OCI-LY7 (cell line): ENCODE data around the gene MTUS2. TPM values are rescaled to one million over a fixed set of nuclear protein-coding genes. Genes with fewer than 3 reads are reported as not detected.

Experiments used
- BruUV-seq: library from RNA; stranded (reverse); fragments of 400-500 nt; replicated peaks from 2 replicates; lab custom pipeline; 2021; lab: Mats Ljungman, UMichigan
- CTCF ChIA-PET: fragments of 300-600 bp; sonication (Branson Sonifier 250); formaldehyde crosslinking; loops from one replicate; lab custom pipeline; 2022; ENCODE audit warnings: antibody characterized with exemption; ENCODE audit not compliant: unreplicated experiment; lab: Charles Lee
- POLR2A ChIA-PET: fragments of 300-600 bp; sonication (Branson Sonifier 250); formaldehyde crosslinking; loops from one replicate; lab custom pipeline; 2022; ENCODE audit warnings: antibody characterized with exemption; lab: Charles Lee
- DNase-seq: peaks from one replicate; pipeline ENCODE4 v3.0.0-alpha.2; 2015; ENCODE audit warnings: low spot score
- H2AFZ ChIP-seq: fragments of 200-600 bp; sonication (generic), shearing (Covaris generic); 2 replicates; pipeline ENCODE4 v1.6.1; 2014; ENCODE audit warnings: mild to moderate bottlenecking, antibody characterized with exemption, low read length, moderate library complexity
- H3K27ac ChIP-seq: fragments of 200-600 bp; sonication (generic); 2 replicates; pipeline ENCODE4 v1.5.1; 2014; ENCODE audit warnings: mixed run types, low read depth, mild to moderate bottlenecking, moderate library complexity, low read length, inconsistent platforms; ENCODE audit not compliant: poor library complexity, severe bottlenecking
- H3K36me3 ChIP-seq: fragments of 200-600 bp; sonication (generic); 2 replicates; pipeline ENCODE4 v1.6.1; 2014; ENCODE audit warnings: mild to moderate bottlenecking, antibody characterized with exemption, low read length, moderate library complexity, mixed read lengths; ENCODE audit not compliant: insufficient read depth
- H3K4me1 ChIP-seq: fragments of 200-600 bp; sonication (generic); 2 replicates; pipeline ENCODE4 v1.5.1; 2014; ENCODE audit warnings: mild to moderate bottlenecking, low read length; ENCODE audit not compliant: insufficient read depth, poor library complexity, severe bottlenecking
- H3K4me2 ChIP-seq: fragments of 200-600 bp; sonication (generic); 2 replicates; pipeline ENCODE4 v1.6.1; 2014; ENCODE audit warnings: mild to moderate bottlenecking, low read length
- H3K4me3 ChIP-seq: fragments of 200-600 bp; sonication (generic); 2 replicates; pipeline ENCODE4 v1.5.1; 2014; ENCODE audit warnings: mild to moderate bottlenecking, low read depth, low read length; ENCODE audit not compliant: poor library complexity, severe bottlenecking
- H3K79me2 ChIP-seq: fragments of 200-600 bp; sonication (generic); 2 replicates; pipeline ENCODE4 v1.6.1; 2016; ENCODE audit warnings: low read depth, mild to moderate bottlenecking, low read length, moderate library complexity, mixed read lengths; ENCODE audit not compliant: insufficient read depth
- H3K9me2 ChIP-seq: fragments of 200-600 bp; sonication (generic); 2 replicates; pipeline ENCODE4 v1.6.1; 2016; ENCODE audit warnings: mild to moderate bottlenecking, low read length, mixed read lengths; ENCODE audit not compliant: insufficient read depth
- H3K9me3 ChIP-seq: fragments of 200-600 bp; sonication (generic); 2 replicates; pipeline ENCODE4 v1.6.1; 2014; ENCODE audit warnings: mild to moderate bottlenecking, mixed run types, low read length, mixed read lengths
- H4K20me1 ChIP-seq: fragments of 200-600 bp; sonication (generic); 2 replicates; pipeline ENCODE4 v1.6.1; 2014; ENCODE audit warnings: mild to moderate bottlenecking, antibody characterized with exemption, low read length, moderate library complexity, mixed read lengths; ENCODE audit not compliant: insufficient read depth
- EZH2phosphoT487 ChIP-seq: fragments of 200-600 bp; sonication (generic); IDR thresholded peaks from 2 replicates; pipeline ENCODE4 v1.6.1; 2018; ENCODE audit warnings: low read depth, borderline replicate concordance, mild to moderate bottlenecking, mixed run types, antibody characterized with exemption, low read length, moderate library complexity, mixed read lengths
- intact Hi-C: fragments of 100-400 bp; cut with micrococcal nuclease; formaldehyde crosslinking; loops from one replicate; pipeline ENCODE4 v1.10.0; 2022; ENCODE audit not compliant: unreplicated experiment
- total RNA-seq, 2 experiments: library from RNA; depleted of rRNA in 1 of 2; stranded (reverse); fragments of >200 nt in 1 of 2; shearing (Covaris generic) in 1 of 2; gene quantifications; 2 replicates each; pipeline ENCODE4 v1.2.3, GENCODE V29; 2014 to 2022
- TF ChIP-seq, protein P1 (sequence below): fragments of 200-600 bp; sonication (generic); conservative IDR thresholded peaks from 2 replicates; pipeline ENCODE4 v1.5.1; 2014; ENCODE audit warnings: mild to moderate bottlenecking, antibody characterized with exemption, low read length, moderate library complexity, mixed read lengths

Gene MTUS2
- total RNA-seq, 2 experiments from 2014 or later = 0.16 to 9.8 TPM

DNA sequence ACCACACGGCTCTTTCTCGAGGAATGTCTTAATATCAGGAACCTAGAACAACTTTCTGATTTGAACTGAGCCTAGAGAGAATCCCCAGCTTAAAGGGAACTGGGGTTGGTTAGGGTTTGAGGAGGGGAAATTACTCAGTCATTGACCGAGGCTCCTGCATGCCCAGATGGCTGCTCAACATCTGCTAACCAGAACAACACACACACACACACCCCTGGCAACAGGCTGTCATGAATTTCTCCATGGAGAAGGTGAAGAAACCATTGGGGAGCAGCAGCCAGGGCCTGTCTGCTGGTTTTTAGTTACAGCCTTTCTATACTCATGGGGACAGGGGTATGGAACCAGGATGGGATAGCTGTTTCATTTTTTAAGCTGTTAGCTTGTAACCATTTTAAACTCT lies 5.2 kb downstream of the MTUS2 start:
- Histone ChIP-seq H4K20me1 (no peaks in the 10 kb centered on the region), H3K79me2 (no peaks in the 10 kb centered on the region), H2AFZ (no peak overlapping the region), H3K36me3 (no peaks in the 10 kb centered on the region), H3K27ac (no peak overlapping the region), H3K4me1 (no peaks in the 10 kb centered on the region), H3K4me2 (no peak overlapping the region), H3K4me3 (no peak overlapping the region), H3K9me2 (no peaks in the 10 kb centered on the region), H3K9me3 (peaks cover 7% of the 10 kb centered on the region; the same call in 1 of the 2 replicates)
- DNase-seq = no peak
- TF ChIP-seq, protein P1, sequence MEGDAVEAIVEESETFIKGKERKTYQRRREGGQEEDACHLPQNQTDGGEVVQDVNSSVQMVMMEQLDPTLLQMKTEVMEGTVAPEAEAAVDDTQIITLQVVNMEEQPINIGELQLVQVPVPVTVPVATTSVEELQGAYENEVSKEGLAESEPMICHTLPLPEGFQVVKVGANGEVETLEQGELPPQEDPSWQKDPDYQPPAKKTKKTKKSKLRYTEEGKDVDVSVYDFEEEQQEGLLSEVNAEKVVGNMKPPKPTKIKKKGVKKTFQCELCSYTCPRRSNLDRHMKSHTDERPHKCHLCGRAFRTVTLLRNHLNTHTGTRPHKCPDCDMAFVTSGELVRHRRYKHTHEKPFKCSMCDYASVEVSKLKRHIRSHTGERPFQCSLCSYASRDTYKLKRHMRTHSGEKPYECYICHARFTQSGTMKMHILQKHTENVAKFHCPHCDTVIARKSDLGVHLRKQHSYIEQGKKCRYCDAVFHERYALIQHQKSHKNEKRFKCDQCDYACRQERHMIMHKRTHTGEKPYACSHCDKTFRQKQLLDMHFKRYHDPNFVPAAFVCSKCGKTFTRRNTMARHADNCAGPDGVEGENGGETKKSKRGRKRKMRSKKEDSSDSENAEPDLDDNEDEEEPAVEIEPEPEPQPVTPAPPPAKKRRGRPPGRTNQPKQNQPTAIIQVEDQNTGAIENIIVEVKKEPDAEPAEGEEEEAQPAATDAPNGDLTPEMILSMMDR = no peak
- no peak for TF ChIP-seq EZH2phosphoT487
- ChIA-PET POLR2A (no interaction called here), CTCF (no interaction called here)
- intact Hi-C loops = no loop called here
- BruUV-seq = no TSS peak

DNA sequence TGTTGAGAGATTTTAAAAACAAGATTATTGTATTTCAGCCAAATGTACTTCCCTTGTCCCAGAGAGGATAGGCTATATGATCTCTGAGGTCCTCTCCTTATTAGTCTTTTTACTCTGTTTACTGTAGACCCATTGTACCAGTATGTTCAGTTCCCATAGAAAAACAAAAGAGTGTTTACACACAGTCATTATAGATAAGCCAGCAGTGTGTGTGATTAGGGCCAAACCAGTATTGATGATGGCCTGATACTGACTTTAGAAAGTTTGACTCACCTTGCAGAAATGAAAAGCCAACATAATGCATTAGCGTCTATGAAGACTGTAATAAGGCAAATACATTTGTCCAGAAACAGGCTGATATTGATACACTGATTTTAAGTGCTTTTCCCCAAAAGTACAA lies 6.2 kb downstream of the MTUS2 start:
- Histone ChIP-seq H4K20me1 (no peaks in the 10 kb centered on the region), H3K4me2 (no peak overlapping the region), H3K4me1 (no peaks in the 10 kb centered on the region), H3K9me3 (peaks cover 16% of the 10 kb centered on the region; the same call in 1 of the 2 replicates), H2AFZ (no peak overlapping the region), H3K36me3 (no peaks in the 10 kb centered on the region), H3K4me3 (no peak overlapping the region), H3K9me2 (no peaks in the 10 kb centered on the region), H3K27ac (no peak overlapping the region), H3K79me2 (no peaks in the 10 kb centered on the region)
- TF ChIP-seq, protein P1 = no peak
- TF ChIP-seq EZH2phosphoT487 = no peak
- no peak for DNase-seq
- BruUV-seq = no TSS peak
- intact Hi-C loops = no loop called here
- CTCF ChIA-PET = no interaction called here
- POLR2A ChIA-PET = no interaction called here

DNA sequence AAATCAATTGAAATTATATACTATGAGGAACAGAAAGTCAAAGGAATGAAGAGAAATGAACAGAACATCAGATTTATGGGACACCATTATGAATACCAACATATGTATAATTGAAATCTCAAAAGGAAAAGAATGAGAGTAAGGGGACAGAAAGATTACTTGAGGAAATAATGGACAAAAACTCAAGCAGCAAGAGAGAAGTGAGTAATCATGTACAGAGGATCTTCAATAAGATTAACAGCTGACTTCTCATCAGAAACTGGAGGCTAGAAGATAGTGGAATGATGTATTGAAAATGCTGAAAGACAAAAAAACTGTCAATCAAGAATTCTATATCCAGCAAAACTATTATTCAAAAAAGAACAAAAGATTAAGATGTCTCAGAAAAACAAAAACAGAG lies 10.4 kb downstream of the MTUS2 start:
- no peak overlapping the region for H3K4me3 ChIP-seq
- DNase-seq = no peak
- H3K36me3 ChIP-seq = no peaks in the 10 kb centered on the region
- TF ChIP-seq EZH2phosphoT487 = no peak
- TF ChIP-seq, protein P1 = no peak
- H3K4me1 ChIP-seq = no peaks in the 10 kb centered on the region
- intact Hi-C loops = no loop called here
- no peaks in the 10 kb centered on the region for H3K9me2 ChIP-seq
- no peak overlapping the region for H3K27ac ChIP-seq
- H3K79me2 ChIP-seq = no peaks in the 10 kb centered on the region
- H3K4me2 ChIP-seq = no peak overlapping the region
- no TSS peak for BruUV-seq
- ChIA-PET POLR2A (no interaction called here), CTCF (no interaction called here)
- H3K9me3 ChIP-seq = peaks cover 17% of the 10 kb centered on the region; the same call in 1 of the 2 replicates
- H2AFZ ChIP-seq = no peak overlapping the region
- no peaks in the 10 kb centered on the region for H4K20me1 ChIP-seq
